GM13977 (cell line): ENCODE measurements around the gene ANGPTL1.

Experiments
- DNase-seq: peaks from one replicate; pipeline ENCODE4 v3.0.0; 2012; ENCODE audit warnings: low spot score
- in situ Hi-C: fragments of 300-500 bp; cut with MboI; formaldehyde crosslinking; loops from one replicate; pipeline ENCODE4 v1.12.0; 2022; ENCODE audit warnings: low sequenced_read_pairs, low pct_unique_long_range_greater_than_20kb, mixed read lengths, inconsistent platforms; ENCODE audit not compliant: unreplicated experiment
- TF ChIP-seq, protein P1 (sequence below): IDR thresholded peaks from 2 replicates; pipeline ENCODE4 v1.5.1; 2012; ENCODE audit warnings: mild to moderate bottlenecking, control low read depth; ENCODE audit not compliant: insufficient read depth; ENCODE audit errors: extremely low read depth, missing control alignments

ANGPTL1 gene

DNA sequence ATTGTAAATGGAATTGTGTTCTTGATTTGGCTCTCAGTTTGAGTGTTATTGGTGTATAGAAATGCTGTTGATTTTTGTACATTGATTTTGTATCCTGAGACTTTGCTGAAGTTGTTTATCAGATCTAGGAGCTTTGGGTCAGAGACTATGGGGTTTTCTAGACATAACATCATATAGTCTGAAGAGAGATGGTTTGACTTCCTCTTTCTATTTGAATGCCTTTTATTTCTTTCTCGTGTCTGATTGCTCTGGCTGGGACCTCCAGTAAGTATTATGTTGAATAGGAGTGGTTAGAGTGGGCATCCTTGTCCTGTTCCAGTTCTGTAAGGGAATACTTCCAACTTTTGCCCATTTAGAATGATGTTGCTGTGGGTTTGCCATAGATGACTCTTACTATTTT, 39.1 kb upstream of the ANGPTL1 start:
- in situ Hi-C loops: no loop called here
- TF ChIP-seq, protein P1, sequence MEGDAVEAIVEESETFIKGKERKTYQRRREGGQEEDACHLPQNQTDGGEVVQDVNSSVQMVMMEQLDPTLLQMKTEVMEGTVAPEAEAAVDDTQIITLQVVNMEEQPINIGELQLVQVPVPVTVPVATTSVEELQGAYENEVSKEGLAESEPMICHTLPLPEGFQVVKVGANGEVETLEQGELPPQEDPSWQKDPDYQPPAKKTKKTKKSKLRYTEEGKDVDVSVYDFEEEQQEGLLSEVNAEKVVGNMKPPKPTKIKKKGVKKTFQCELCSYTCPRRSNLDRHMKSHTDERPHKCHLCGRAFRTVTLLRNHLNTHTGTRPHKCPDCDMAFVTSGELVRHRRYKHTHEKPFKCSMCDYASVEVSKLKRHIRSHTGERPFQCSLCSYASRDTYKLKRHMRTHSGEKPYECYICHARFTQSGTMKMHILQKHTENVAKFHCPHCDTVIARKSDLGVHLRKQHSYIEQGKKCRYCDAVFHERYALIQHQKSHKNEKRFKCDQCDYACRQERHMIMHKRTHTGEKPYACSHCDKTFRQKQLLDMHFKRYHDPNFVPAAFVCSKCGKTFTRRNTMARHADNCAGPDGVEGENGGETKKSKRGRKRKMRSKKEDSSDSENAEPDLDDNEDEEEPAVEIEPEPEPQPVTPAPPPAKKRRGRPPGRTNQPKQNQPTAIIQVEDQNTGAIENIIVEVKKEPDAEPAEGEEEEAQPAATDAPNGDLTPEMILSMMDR: no peak
- no peak for DNase-seq

- DNase-seq: no peak
- in situ Hi-C loops: no loop called here
Measured at GRCh38 chr1:178908358-178908757, 37.5 kb upstream of the ANGPTL1 start.

GRCh38 chr1:178901482-178902125, 30.7 kb upstream of the ANGPTL1 start:
- TF ChIP-seq, protein P1: no peak
- DNase-seq: no peak
- in situ Hi-C loops: no loop called here

More at GRCh38 chr1:178908358-178908757, 37.5 kb upstream of the ANGPTL1 start:
- TF ChIP-seq, protein P1: no peak

- DNase-seq: no peak
- in situ Hi-C loops: no loop called here
- TF ChIP-seq, protein P1: no peak
Measured at GRCh38 chr1:178899402-178899801, 28.5 kb upstream of the ANGPTL1 start.

DNA sequence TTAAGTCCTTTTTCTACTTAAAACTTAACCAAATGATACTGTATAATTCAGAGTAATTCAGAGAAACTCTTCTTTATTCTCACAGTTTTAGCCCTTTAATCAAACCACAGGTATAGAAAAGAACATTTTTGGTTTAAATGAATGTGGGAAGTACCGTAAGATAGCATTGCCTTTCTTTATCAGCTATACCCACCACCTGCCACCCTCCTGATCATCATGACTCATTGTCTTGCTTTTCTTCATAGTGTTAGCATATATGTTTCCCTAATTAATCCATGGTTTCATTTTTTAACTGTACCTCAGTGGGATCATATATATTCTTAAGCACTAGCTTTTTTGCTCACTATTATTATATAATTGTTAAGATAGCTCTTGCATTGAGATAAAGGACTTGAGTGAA, 27.5 kb upstream of the ANGPTL1 start:
- TF ChIP-seq, protein P1: no peak
- in situ Hi-C loops: no loop called here
- DNase-seq: no peak

DNA sequence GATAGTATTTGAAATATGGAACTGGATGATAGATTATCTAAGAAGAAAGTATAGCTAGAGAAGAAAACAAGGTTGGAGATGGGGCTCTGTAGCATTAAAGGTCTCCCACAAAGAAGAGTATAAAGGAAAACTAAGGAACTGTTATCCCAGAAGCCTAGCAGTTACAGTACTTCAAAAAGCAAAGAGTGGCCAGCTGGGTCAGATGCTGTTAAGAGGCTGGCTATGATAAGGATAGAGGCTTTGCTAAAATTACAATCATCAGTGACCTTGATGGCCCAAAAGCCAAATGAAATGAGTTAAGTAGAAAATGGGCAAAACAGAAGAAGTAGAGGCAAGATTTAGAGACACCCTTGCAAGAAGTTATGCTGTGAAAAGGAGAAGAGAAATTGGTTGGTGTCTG, 25.1 kb upstream of the ANGPTL1 start:
- TF ChIP-seq, protein P1: no peak
- in situ Hi-C loops: no loop called here
- no peak for DNase-seq
